Esophagus squamous epithelium (tissue), 5 donors: ENCODE data around the gene TMUB1. TPM values are rescaled to one million over a fixed set of nuclear protein-coding genes. Genes with fewer than 3 reads are reported as not detected.
A peak's percentile ranks its signal among the peaks of the same experiment; 100 is the strongest.

Experiments used
- DNase-seq: peaks from one replicate; lab custom pipeline; 2025; lab: John Stamatoyannopoulos, UW
- H3K27ac ChIP-seq, 4 donors: fragments of 200-600 bp; sonication (generic); one replicate each; pipeline ENCODE4 v1.5.1; 2016 to 2019; ENCODE audit warnings: mild to moderate bottlenecking in 1 of 4
- H3K27me3 ChIP-seq, 4 donors: fragments of 200-600 bp; sonication (generic); 1 replicate in 3 of 4; 2 replicates in 1 of 4; pipeline versions ENCODE4 v1.5.1 to v1.6.0; 2017 to 2021; ENCODE audit warnings: antibody characterized with exemption in 1 of 4
- H3K36me3 ChIP-seq, 3 donors: fragments of 200-600 bp; sonication (generic); one replicate each; pipeline ENCODE4 v1.5.1; 2016 to 2019
- H3K4me1 ChIP-seq, 3 donors: fragments of 200-600 bp; sonication (generic); one replicate each; pipeline ENCODE4 v1.5.1; 2017 to 2019
- H3K4me3 ChIP-seq, 4 donors: fragments of 200-600 bp; sonication (generic); 1 replicate in 3 of 4; 2 replicates in 1 of 4; pipeline ENCODE4 v1.5.1; 2016 to 2019; ENCODE audit warnings: mild to moderate bottlenecking in 2 of 4, moderate library complexity in 1 of 4
- H3K9me3 ChIP-seq, 3 donors: fragments of 200-600 bp; sonication (generic); one replicate each; pipeline ENCODE4 v1.5.1; 2016 to 2019
- CTCF ChIP-seq, 6 experiments: fragments of 450-650 bp in 4 of 6; fragments of 200-600 bp in 2 of 6; sonication (generic) in 2 of 6; IDR thresholded peaks; one replicate each; pipeline ENCODE4 v1.5.1; 2016 to 2019; ENCODE audit warnings: antibody characterized with exemption in 6 of 6, mild to moderate bottlenecking in 4 of 6, moderate library complexity in 4 of 6
- POLR2A ChIP-seq, 4 donors: fragments of 450-650 bp; IDR thresholded peaks; one replicate each; pipeline ENCODE4 v1.6.1; 2017; ENCODE audit warnings: antibody characterized with exemption in 4 of 4, mild to moderate bottlenecking in 4 of 4, moderate library complexity in 3 of 4
- WGBS, 2 donors: methylation state at CpG; one replicate each; pipeline ENCODE4 v1.1.5; 2018; 5-methylcytosine and 5-hydroxymethylcytosine counted together
- intact Hi-C: fragments of 100-400 bp; cut with DNase I; formaldehyde crosslinking; loops from one replicate; pipeline ENCODE4 v1.15.0; 2022
- total RNA-seq, 4 donors: library from RNA; depleted of rRNA; stranded (reverse); fragments of >200 nt; gene quantifications; one replicate each; pipeline ENCODE4 v1.1.0, GENCODE V29; 2016
- donor health status: DM: yes; HTN: yes; CAD: no.

TMUB1 gene
- total RNA-seq, 4 donors from 2014 or later: 28.4 to 51.0 (median 35.2) TPM

DNA sequence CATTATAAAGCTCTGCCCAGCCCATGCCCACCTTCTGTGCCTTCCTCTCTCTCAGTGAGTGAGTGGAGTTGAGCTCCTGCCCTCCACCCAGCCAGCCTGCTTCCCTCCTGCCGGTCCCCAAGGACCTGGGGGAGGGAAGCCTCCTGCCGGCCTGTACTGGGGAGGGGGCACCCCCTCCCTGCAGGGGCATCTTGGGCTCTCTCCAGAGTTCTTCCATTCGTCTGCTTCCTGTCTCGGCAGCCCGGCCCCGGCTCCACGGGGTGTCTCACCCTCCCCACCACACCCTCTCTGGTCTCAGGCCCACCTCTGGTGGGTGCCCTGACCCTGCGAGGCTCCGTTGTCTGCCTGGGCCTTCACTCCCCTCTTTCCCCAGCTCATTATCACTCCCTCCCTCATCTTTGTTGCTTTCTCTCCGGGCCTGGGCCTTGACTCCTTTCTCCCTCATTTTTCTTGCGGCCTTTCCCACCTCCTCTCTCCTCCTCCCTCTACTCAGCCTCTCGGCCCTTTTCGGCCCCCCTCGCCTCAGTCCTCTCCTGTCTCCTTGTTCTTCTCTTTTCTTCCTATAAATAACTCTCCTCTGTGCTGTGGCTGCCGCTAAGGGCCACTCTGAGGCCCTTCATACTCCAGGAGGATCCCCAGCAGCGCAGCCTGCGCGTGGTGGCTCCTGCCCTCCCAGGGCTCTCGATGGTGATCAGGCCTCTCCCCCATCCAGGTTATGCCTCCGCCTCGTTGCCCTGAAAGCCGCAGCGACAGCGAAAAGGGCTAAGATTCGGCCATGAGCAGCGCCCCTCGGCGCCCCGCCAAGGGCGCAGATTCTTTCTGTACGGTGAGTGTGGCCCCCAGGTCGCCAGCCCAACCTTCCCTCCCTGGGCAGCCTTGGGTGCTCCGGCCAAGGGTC is 21.8 kb downstream of the TMUB1 start:
- 62 to 63% methylated on average over 20 to 23 of the region's 33 CpGs for WGBS, 2 donors
- DNase-seq: no peak
- intact Hi-C loops: no loop called here
- H3K4me3 ChIP-seq: peak overlapping the region in 2 of 4 donors; percentile 76 to 87
- H3K36me3 ChIP-seq: peaks cover 10 to 45% (median 25%) of the 10 kb centered on the region in 3 donors
- no peaks in the 10 kb centered on the region for H3K9me3 ChIP-seq
- H3K4me1 ChIP-seq: peaks cover 42 to 66% (median 58%) of the 10 kb centered on the region in 3 donors
- H3K27ac ChIP-seq: peak overlapping the region in 3 of 4 donors; percentile 96 to 99 (median 97)
- TF ChIP-seq POLR2A (IDR thresholded peaks at IDR 0.05) (no peak), CTCF (IDR thresholded peaks at IDR 0.05) (no peak)
- no peaks in the 10 kb centered on the region for H3K27me3 ChIP-seq

GRCh38 chr7:151060416-151061212 is 22.7 kb downstream of the TMUB1 start:
- no peak for DNase-seq
- no peak for TF ChIP-seq POLR2A (IDR thresholded peaks at IDR 0.05)
- TF ChIP-seq CTCF (IDR thresholded peaks at IDR 0.05): no peak
- peaks cover 42 to 68% (median 60%) of the 10 kb centered on the region in 3 donors for H3K4me1 ChIP-seq
- H3K27ac ChIP-seq: peak overlapping the region; percentile 85 to 99 (median 96)
- peak overlapping the region; percentile 56 to 87 (median 82) for H3K4me3 ChIP-seq
- 14 to 18% methylated on average over 3 to 7 of the region's 21 CpGs for WGBS, 2 donors
- intact Hi-C loops: no loop called here
- peaks cover 10 to 37% (median 18%) of the 10 kb centered on the region in 3 donors for H3K36me3 ChIP-seq
- no peaks in the 10 kb centered on the region for H3K9me3 ChIP-seq
- no peaks in the 10 kb centered on the region for H3K27me3 ChIP-seq

DNA sequence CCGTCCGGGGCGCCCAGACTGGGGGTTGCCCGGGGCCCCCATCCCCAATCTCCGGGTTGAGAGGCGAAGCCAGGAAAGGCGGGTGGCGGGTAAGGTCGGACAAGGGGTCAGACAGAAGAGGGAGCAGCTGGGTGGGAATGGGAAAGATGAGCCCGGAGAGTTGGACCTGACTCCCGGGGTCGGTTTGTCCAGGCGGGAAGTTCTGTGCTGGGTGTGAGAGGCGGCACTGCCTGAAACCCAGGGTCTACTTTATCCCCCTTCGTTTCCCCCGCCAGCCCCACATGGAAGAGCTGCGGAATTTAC is 23.2 kb downstream of the TMUB1 start:
- no peaks in the 10 kb centered on the region for H3K27me3 ChIP-seq
- intact Hi-C loops: no loop called here
- no peak for TF ChIP-seq POLR2A (IDR thresholded peaks at IDR 0.05)
- TF ChIP-seq CTCF (IDR thresholded peaks at IDR 0.05): no peak
- WGBS, 2 donors: 0 to 1% methylated on average over 9 to 10 of the region's 17 CpGs
- DNase-seq: no peak
- peaks cover 42 to 68% (median 60%) of the 10 kb centered on the region in 3 donors for H3K4me1 ChIP-seq
- peak overlapping the region; percentile 85 to 99 (median 96) for H3K27ac ChIP-seq
- H3K4me3 ChIP-seq: peak overlapping the region; percentile 56 to 87 (median 82)
- peaks cover 8 to 31% (median 12%) of the 10 kb centered on the region in 3 donors for H3K36me3 ChIP-seq
- no peaks in the 10 kb centered on the region for H3K9me3 ChIP-seq

- DNase-seq: peak; percentile 46
- peak within 1 kb of the TSS; percentile 56 to 87 (median 82) for H3K4me3 ChIP-seq
- 0% methylated on average over 13 to 24 of the region's 75 CpGs for WGBS, 2 donors
Measured at GRCh38 chr7:151059367-151060112, 23.8 kb downstream of the TMUB1 start, which contains the start of gene SLC4A2. SLC4A2 (plus strand) TSS chr7:151059589; CDS start chr7:151061988, 2,399 bp downstream.

More at GRCh38 chr7:151059367-151060112, 23.8 kb downstream of the TMUB1 start, which contains the start of gene SLC4A2:
- Histone ChIP-seq H3K9me3 (no peaks in the 10 kb centered on the region), H3K27ac (peak within 1 kb of the TSS; percentile 85 to 99 (median 96)), H3K27me3 (no peaks in the 10 kb centered on the region), H3K36me3 (peaks cover 2 to 28% (median 7%) of the 10 kb centered on the region in 3 donors), H3K4me1 (peaks cover 42 to 68% (median 60%) of the 10 kb centered on the region in 3 donors)
- intact Hi-C loops: no loop called here
- TF ChIP-seq CTCF (IDR thresholded peaks at IDR 0.05) (peak in 5 of 6 experiments; percentile 24 to 39 (median 34)), POLR2A (IDR thresholded peaks at IDR 0.05) (peak in 2 of 4 donors; percentile 33 to 66)
